COLO829 (cell line): ENCODE results near the gene SLX4IP.

Experiments used
- DNase-seq: peaks from one replicate; pipeline ENCODE4 v3.0.0; 2012; ENCODE audit warnings: low spot score

Gene SLX4IP

DNA sequence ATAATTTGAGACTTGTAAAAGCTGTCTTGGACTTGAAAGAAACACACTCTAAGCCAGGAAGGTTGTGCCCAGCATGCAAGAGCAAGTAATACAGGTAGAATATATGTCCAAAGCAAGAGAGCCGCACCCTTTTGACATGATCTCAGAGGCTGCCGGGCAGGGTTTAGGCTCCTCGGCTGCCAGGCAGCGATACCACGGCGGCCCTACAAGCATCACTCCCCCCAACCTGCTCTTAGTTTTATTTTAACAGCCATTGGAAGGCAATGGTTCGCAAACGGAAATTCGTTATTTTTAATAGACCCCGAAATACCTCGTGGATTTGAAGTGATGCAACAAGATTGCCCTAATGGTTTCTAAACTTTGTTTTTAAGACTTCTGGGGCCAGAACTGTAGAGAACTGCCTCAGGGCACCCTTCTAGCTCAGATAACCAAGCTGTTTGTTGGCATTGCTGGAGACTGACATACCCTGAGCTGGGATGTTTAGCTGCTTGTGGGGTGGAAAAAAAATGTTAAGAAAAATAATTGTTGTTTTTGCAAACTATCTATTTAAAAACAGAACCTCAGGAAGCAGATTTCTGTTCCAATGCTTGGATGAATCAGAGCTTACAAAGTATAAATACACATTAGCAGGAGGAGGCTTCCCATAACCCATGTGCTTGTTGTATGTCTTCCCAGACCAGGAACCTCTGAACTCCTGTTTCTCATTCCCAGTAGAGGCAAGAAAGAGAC is 199.7 kb downstream of the SLX4IP start:
- DNase-seq, result no peak

DNA sequence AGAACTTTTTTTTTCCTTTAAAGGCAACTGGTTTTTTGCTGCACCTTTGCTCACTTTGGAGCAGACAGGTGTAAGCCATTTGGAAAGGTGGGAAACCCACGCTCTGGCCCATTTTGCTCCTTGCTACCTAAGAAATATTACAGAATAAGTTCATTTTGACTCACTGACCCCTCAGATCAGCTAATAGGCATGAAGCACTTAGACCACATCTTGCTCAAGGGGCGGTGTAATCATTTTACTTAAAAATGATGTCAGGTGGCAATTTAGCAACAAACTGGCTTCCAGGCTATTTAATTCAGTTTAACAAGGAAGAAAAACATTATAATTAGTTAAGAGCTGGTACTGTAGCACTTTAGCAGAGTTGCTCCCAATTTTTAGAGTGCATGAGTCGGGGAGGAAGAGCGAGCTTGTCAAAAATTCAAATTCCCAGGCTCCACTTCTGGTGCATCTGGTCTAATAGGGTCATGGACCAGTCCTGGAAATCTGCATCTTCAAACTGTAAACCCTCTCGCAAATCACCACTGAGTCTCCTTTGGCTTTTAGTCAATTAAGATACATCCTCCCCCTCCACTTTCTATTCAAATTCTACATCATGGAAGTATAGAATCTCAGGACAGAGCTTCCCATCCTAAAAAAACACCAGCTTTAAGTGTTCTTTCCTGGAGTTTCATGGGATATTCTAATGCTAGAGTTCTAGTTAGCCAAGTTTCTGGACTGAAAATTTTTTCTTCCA is 200.5 kb downstream of the SLX4IP start:
- DNase-seq, result no peak

DNA sequence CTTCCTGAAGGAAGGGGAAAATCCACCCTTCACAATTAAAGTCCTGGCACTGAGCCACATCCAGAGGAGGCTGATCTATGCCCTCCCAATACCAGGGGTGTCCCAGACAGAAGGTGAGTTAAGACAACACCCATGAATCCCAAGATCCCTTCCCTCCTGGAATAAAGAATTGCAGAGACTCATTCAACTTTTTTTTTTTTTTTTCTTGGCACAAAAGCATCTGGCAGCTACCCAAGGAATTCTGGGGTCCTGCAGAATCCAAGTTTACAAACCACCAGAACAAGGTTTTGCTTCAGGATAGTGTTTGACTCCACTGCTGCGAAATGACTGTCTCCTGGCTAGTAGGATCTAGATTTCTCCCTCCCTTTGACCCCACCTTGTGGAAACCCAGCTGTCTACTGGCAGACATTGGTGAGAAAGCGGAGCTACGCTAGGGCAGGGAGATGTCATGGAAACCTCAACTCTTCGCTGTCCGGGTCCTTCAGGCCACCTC is 201.3 kb downstream of the SLX4IP start:
- no peak for DNase-seq

DNA sequence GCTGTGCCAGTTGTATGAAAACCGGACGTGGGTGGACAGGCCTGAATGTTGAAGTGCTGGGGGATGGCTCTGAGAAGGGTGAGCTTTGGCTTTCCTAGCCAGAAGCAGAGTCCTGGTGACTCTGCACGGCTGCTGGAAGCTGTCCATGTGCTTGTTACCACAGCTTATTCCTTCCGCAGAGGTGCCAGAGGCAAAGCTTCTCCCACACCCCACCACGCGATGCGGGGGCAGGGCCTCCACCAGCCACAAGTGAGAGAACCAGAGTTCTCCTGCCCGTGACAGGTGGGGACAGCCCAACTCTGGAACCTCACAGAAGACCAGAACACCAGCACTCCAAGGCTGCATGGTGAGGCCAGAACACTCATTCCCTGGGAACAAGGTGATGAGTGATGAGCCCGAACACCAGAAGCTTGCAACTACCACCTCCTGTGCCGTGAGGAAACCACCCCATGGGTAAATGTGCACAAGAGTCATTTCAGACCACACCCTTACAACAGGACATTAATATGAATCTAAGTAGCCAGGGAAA is 202.0 kb downstream of the SLX4IP start:
- DNase-seq, result no peak

DNA sequence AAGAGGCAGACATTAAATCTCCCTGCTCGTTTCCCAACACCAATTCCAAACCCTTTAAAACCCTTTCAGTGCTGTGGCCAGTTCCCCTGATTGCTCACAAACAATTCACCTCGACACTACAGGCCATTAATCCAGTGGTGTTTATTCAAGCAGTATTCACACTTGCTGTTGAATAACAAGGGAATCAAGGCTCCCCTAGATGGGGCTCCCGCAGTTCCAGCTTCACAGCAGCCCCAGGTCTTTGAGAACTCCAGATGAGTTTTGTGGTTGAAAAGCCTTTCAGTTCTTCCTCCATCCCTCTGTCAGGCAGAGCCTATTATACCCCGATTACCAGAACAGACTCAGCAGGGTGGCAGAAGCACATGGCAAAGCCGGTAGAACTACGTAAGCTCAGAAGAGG is 202.5 kb downstream of the SLX4IP start:
- DNase-seq, result no peak

DNA sequence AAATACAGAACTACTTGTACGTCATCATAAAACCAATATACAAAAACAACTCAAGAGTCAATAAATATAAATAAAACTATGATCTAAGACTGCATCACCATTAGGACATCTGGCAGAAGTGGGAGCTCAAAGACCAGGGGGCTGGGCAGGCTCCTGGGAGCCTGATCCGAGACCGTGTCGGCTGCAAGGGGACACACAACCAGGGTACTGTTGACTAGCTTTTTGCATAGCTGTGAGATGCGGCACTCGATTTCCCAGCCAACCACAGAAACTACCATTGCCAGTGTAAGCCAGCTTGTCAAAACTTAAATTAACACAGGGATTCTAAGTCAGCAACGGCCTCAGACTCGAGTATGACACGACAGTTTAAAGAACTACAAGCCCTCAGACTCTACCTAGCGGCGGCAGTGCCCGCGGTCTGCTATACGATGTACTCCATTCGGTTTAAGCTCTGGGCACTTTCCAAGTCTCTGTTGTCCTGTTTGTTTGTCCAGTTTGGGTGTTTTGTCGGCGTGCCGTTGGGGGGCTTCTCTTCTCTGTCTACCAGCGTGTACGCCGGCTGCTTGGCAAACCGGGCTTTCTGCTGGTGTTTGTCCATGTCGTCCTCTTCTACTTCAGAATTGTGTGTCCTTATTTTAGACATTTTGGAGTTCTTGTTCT is 204.1 kb downstream of the SLX4IP start:
- DNase-seq, result no peak

DNA sequence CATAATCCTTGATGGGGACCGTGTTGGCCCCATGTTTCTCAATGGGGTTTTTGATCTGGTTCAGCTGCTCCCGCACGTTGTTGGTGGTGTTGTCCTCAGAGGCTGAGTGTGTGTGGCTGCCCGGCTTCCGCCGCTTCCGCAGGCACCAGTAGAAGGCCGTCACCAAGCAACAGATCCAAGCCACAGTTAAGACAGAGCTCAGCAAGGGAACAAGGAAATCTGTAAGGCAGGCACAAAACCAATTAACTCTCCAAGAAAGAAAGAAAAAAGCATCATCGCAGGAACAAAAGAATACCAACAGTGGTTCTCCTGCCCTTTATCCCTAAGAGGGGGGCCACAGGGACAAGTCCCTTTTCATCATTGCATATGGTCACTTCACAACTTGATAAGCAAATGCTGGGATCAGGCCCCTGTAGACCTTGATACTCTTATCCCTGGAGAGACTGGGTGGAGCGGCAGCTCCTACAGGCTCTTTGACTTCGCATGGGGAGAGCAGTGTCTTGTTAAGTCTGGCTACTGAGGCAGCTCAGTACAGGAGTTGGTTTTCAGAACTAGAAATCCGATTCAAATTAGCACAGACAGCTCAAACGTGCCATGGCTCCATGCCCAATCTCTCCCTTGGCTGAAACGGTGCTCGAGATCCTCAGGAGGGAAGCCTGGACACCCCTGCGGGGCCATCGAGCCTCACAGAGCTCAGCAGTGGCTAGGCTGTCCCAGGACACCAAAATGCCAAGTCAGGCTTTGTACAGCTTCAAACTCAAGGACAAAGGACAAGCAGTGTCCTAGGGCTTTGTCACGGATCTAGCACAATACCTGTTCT is 204.8 kb downstream of the SLX4IP start:
- no peak for DNase-seq

DNA sequence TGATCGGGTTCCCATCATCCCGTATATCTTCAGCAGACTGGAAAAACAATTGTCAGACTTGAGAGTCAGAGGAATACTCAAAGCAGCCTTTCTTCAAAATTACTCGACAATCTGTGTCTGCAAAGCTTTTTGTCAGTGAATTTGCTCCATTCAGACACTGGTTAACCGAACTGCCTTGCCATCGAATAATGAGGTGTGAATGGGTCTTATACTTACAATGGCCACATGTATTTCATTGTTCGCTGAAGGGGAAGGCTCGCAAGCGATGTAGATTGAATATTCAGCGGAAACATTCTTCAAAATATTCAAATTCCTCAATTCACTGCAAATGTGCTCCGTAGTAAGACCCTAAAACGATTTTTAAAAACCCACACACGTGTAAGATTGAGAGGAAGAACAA is 205.8 kb downstream of the SLX4IP start:
- no peak for DNase-seq

DNA sequence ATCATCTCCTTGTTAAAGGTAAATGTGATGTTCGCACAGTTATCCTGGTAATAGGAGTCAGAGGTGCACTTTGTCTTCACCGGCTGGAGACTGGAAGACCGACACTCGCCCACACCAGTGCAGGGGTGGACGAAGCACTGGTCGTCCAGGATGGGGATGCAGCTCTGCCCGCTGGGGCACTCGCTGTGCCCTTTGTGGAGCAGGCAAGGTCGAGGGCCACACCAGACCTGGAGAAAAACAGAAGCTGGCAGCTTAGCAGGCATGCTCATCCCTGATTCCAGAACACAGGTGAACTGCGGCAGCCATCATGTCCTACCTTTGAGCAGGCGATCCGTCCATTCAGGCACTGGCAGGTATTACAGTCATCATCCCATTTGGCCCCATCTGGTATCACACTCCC is 206.4 kb downstream of the SLX4IP start:
- no peak for DNase-seq

DNA sequence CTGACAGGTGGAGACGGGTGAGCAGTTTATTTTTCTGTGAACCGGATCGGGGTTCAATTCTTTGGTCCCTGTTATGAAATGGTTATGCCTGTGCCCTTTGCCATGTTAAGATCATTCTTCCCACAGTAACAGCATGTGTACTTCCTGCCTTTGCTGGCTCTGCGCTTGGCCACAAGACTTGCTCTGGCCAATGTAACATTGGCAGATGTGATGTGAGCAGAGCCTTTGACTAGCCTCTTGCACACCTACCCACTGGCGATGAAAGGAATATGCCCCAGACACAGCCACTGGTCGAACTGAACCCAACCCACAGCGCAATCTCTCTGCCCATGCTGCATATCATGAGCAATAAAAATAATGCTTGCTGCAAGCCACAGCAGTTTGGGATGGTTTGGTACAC is 206.8 kb downstream of the SLX4IP start:
- no peak for DNase-seq

DNA sequence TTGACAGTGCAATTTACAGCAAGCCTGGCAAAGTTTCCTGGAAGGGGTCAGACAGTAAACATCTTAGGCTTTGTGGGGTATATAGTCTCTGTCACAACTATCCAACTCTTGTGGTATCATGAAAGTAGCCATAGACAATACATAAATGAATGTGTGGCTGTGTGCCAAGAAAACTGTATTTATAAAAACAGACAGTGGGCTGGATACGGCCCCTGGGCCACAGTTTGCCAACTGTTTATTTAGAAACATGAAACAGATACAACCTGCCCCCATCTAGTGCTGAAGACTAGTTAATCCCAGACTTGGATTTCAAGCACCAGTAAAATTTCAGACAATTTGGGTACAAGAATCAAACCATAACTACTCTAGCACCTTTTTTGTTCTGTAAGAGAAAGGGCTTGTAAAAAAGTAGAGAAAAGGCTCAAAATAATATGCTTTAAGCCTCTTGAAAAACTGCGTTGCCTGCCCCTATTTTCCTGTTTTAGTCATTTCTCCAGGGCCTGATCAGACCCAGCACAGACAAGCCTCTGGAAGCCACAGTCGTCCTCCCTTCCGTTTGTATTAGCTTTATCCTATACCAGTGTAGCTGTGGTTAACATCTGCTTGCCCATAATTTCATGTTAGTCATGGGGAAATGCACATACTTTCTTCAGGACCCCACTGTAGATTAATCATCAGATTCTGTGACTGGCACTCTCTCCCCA is 207.9 kb downstream of the SLX4IP start:
- DNase-seq, result no peak

DNA sequence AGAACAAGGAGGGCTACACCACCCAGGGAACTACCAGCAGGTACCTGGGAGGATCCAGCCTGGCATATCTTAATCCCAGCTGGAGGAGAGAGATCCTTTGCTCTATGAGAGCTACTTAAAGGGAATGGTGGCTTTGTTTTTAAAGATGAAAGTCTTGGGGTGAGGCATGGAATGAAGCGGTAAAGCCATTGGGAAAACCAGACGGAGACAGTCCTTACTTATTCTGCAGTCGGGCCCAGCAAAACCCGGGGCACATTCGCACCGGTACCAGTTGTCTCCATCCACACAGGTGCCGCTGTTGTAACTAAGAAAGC is 208.4 kb downstream of the SLX4IP start:
- DNase-seq, result no peak

DNA sequence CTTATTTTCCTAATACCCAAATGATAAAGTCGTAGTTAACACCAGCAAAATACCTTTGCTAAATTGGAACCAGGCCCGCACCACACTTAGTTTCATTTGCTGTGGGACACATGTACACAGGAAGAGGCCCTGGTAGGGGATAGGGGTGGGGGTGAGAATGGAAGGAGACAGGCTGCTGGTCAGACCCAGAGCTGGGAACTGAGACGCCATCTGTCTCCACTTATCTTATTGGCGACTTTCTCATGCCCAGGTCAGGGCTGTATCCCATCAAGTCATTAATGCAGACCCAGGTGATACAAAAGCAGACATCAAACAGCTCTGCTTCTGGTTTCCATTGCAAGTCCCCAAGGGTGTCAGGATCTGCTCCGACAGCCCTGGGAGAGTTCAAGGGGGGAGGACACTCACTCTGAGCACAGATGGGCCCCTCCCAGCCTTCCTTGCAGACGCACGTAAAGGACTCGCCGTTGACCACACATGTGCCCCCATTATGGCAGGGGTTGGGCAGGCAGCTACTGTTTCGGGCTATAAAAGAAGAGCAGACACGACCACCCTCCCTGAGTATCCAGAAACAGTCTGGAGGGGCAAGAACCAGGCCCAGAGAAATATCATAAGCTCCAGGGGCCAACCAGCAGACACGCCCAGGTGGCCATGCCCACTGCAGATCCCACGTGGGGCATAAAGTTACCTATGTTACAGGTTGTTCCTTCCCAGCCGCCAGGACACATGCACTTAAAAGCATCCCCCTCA is 209.5 kb downstream of the SLX4IP start:
- no peak for DNase-seq

DNA sequence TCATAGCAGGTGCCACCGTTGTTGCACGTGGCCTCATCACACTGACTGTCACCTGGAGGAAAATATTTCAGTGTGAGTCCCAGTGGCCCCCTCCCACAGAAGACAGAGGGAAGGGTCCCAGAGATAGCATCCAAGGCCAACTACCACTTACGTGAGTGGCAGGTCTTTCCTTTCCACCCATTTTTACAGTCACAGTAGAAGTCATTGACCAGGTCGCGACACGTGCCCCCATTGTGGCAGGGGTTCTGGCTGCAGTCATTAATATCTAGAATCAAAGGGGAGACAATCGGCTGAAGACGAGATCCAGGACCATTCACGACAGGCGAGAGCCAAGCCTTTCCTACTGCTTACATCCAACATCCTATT is 210.1 kb downstream of the SLX4IP start:
- DNase-seq, result no peak

DNA sequence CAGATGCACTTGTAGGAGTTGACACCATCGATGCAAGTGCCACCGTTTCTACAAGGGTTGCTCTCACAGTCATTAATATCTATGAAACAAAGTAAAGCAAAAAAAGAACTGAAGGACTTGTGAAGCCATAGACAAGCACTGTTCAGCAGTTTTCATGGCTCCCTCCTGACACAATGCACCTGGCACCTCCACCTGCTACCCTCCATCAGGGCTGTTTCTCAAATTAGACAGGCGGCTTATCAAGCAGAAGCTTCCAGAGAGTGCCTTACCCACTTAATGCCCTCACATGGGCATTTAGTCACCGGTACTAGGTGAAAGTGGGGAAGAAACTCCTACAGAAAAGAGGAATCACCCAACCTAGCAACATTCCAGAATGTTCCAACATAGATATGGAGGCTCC is 210.9 kb downstream of the SLX4IP start:
- DNase-seq, result no peak

DNA sequence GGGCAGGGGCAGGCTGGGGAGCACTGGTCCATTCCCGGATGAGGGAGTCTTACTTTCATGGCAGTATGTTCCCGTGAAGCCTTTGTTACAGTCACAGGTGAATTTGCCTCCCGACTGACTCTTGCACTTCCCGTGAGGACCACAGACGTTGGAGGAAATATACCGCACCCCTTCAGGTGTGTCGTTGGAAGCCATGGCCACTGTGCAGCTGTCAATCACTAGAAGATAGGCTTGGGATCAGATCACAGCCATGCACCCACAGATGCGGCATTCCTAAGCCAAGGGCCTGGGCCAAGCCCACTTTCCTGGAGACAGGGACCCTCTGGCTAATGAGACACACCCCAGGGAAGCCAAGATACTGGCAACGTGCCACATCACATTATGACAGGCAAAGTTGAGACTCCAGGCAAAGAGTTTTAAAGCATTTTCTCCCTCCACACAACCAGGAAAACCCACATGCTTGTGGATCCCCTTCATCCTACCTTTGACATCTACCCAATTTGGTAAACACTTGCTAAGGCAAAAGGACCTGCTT is 211.8 kb downstream of the SLX4IP start:
- no peak for DNase-seq

DNA sequence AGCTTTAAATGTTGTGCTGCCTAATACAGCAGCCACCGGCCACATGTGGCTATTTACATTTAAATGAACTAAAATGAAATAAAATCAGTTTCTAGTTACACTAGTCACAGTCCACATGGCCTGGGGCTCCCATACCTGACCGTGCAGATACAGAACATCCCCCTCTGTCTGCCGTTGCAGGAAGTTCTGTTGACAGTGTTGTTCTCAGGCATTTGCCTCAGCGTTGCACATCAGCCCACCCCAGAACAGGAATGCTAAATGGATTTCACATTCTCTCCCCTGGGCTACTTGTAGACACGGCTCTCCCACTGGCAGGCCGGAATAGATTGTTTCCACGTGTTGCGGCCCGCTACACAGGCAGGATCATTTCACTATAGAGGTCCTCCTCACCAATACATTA is 212.4 kb downstream of the SLX4IP start:
- DNase-seq, result no peak

DNA sequence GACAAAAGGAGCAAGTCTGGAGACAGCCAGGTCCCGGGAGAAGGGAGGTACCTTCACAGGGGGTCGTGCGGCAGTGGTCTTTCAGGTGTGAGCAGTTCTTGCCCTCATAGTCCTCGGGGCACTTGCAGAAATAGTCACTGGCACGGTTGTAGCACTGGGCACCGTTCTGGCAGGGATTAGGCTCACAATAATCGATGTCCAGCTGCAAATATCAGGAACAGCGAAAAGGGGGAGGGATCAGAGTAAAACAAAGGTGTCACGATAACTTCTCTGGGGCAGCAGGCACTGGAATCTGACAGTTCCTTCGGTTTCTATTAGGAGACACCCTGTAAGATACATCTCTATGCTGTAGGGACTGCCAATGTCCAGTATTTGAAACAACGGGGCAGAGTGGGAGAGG is 212.8 kb downstream of the SLX4IP start:
- DNase-seq, result no peak

DNA sequence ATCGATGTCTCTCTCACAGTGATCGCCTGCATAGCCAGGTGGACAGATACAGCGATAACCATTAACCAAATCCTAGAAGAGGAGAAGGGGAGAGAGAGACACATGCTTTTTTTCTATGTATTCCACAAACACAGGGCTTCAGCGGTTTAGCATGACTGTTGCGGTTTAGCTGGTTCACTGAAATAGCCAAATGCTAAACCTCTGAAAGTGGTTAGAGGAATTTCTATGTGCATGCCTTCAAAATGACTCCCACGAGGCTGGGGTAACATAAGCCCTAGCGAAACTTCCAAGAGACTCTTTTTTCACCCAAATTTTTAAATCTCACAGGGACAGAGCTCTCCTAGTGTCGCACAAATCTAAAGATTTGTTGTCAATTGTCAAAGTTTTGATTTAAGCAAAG is 213.5 kb downstream of the SLX4IP start:
- no peak for DNase-seq

DNA sequence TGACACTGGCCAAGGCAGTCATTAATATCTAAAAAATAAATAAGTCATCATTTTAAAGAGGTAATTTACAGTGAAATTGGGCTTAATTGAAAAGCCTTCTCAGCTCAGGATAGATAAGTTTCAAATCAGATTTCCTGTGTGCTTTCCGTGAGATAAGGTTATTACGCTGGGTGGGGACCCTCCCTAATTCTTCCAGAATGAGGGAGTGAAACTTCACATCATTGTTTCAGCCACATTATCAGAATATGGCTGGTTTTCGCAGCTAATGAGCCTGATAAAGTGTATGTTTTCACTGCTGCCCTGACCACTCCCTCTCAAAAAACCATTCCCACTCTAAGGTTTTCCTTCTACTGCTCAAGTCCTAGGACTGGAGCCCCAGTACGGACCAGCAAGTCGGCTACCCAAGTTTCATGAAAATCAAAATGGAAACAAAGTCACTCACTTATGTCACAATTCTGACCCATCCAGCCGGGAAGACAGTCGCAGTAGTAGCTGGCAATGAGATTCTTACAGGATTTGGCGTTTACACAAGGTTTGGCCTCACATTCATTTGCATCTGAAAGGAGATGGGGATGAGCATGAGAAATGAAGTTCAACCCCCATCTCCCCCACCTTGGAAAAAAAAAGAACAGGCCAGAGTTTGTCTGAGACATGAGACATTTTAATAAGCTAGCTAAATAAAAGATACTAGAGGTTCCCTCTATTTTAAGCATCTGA is 214.1 kb downstream of the SLX4IP start:
- DNase-seq, result no peak
